Ishikawa (cell line): Measurements from ENCODE around the gene RANBP10.

Experiments used
- CEBPB ChIP-seq: IDR thresholded peaks from 2 replicates; pipeline ENCODE4 v1.6.1; 2012
- CREB1 ChIP-seq: IDR thresholded peaks from 2 replicates; pipeline ENCODE4 v1.6.1; 2012; ENCODE audit warnings: low read depth
- EGR1 ChIP-seq: IDR thresholded peaks from 2 replicates; pipeline ENCODE4 v1.6.1; 2012
- EP300 ChIP-seq: IDR thresholded peaks from 2 replicates; pipeline ENCODE4 v1.6.1; 2012; ENCODE audit warnings: borderline replicate concordance
- FOXM1 ChIP-seq: IDR thresholded peaks from 2 replicates; pipeline ENCODE4 v1.6.1; 2012; ENCODE audit warnings: low read depth, borderline replicate concordance
- RAD21 ChIP-seq: IDR thresholded peaks from 2 replicates; pipeline ENCODE4 v1.6.1; 2012; ENCODE audit warnings: low read depth
- REST ChIP-seq: IDR thresholded peaks from 2 replicates; pipeline ENCODE4 v1.6.1; 2012; ENCODE audit warnings: low read depth, mild to moderate bottlenecking
- TAF1 ChIP-seq: IDR thresholded peaks from 2 replicates; pipeline ENCODE4 v1.6.1; 2012; ENCODE audit warnings: low read depth, mild to moderate bottlenecking
- YY1 ChIP-seq: IDR thresholded peaks from 2 replicates; pipeline ENCODE4 v1.6.1; 2012; ENCODE audit warnings: low read depth
- ZBTB7A ChIP-seq: IDR thresholded peaks from 2 replicates; pipeline ENCODE4 v1.6.1; 2012; ENCODE audit warnings: low read depth
- TF ChIP-seq, protein P1 (sequence below): IDR thresholded peaks from 2 replicates; pipeline ENCODE4 v1.6.1; 2012
- TF ChIP-seq, protein P2 (sequence below): IDR thresholded peaks from 2 replicates; pipeline ENCODE4 v1.6.1; 2012

GRCh38 chr16:67833030-67833414 lies 26.7 kb upstream of the RANBP10 start:
- TF ChIP-seq, protein P1, sequence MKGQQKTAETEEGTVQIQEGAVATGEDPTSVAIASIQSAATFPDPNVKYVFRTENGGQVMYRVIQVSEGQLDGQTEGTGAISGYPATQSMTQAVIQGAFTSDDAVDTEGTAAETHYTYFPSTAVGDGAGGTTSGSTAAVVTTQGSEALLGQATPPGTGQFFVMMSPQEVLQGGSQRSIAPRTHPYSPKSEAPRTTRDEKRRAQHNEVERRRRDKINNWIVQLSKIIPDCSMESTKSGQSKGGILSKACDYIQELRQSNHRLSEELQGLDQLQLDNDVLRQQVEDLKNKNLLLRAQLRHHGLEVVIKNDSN: no peak
- TF ChIP-seq TAF1: no peak
- no peak for TF ChIP-seq EP300
- TF ChIP-seq CREB1: no peak
- TF ChIP-seq RAD21: no peak
- TF ChIP-seq CEBPB: no peak
- TF ChIP-seq, protein P2, sequence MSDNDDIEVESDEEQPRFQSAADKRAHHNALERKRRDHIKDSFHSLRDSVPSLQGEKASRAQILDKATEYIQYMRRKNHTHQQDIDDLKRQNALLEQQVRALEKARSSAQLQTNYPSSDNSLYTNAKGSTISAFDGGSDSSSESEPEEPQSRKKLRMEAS: no peak
- TF ChIP-seq FOXM1: no peak
- no peak for TF ChIP-seq REST
- no peak for TF ChIP-seq YY1
- TF ChIP-seq ZBTB7A: no peak
- no peak for TF ChIP-seq EGR1
